ENCODE results near the gene HMGCLL1.

The HMGCLL1 gene

GRCh38 chr6:55567558-55567957 is 11.4 kb downstream of the HMGCLL1 start:
- Mint-ChIP-seq H3K36me3 (ENCODE audit: low read depth) (no peaks in the 10 kb centered on the region), H3K4me3 (no peak overlapping the region), H3K27me3 (ENCODE audit: low read depth, poor library complexity) (peaks cover 3% of the 10 kb centered on the region), H3K9me3 (peaks cover 4% of the 10 kb centered on the region), H3K27ac (no peak overlapping the region), H3K4me1 (peaks cover 16% of the 10 kb centered on the region)
- no peak for DNase-seq
- no peak for TF ChIP-seq CTCF (IDR thresholded peaks at IDR 0.05)

- no peak overlapping the region for H3K27ac Mint-ChIP-seq
- no peaks in the 10 kb centered on the region for H3K9me3 Mint-ChIP-seq
- H3K4me1 Mint-ChIP-seq = peaks cover 16% of the 10 kb centered on the region
- H3K4me3 Mint-ChIP-seq = no peak overlapping the region
- H3K27me3 Mint-ChIP-seq (ENCODE audit: low read depth, poor library complexity) = peaks cover 3% of the 10 kb centered on the region
- no peak for TF ChIP-seq CTCF (IDR thresholded peaks at IDR 0.05)
- no peak for DNase-seq
- no peaks in the 10 kb centered on the region for H3K36me3 Mint-ChIP-seq (ENCODE audit: low read depth)
Observed at GRCh38 chr6:55566036-55566710, 12.8 kb downstream of the HMGCLL1 start.

GRCh38 chr6:55562318-55562717 is 16.7 kb downstream of the HMGCLL1 start:
- H3K27ac Mint-ChIP-seq = no peak overlapping the region
- H3K9me3 Mint-ChIP-seq = no peaks in the 10 kb centered on the region
- H3K27me3 Mint-ChIP-seq (ENCODE audit: low read depth, poor library complexity) = no peaks in the 10 kb centered on the region
- peaks cover under 1% of the 10 kb centered on the region for H3K4me1 Mint-ChIP-seq
- H3K36me3 Mint-ChIP-seq (ENCODE audit: low read depth) = no peaks in the 10 kb centered on the region
- DNase-seq = no peak
- TF ChIP-seq CTCF (IDR thresholded peaks at IDR 0.05) = no peak
- H3K4me3 Mint-ChIP-seq = no peak overlapping the region

GRCh38 chr6:55560290-55560885 is 18.6 kb downstream of the HMGCLL1 start:
- TF ChIP-seq CTCF (IDR thresholded peaks at IDR 0.05) = no peak
- no peaks in the 10 kb centered on the region for H3K27me3 Mint-ChIP-seq (ENCODE audit: low read depth, poor library complexity)
- H3K4me3 Mint-ChIP-seq = no peak overlapping the region
- no peaks in the 10 kb centered on the region for H3K36me3 Mint-ChIP-seq (ENCODE audit: low read depth)
- DNase-seq = no peak
- H3K27ac Mint-ChIP-seq = no peak overlapping the region
- no peaks in the 10 kb centered on the region for H3K9me3 Mint-ChIP-seq
- H3K4me1 Mint-ChIP-seq = no peaks in the 10 kb centered on the region

GRCh38 chr6:55557146-55557545 is 21.8 kb downstream of the HMGCLL1 start:
- no peaks in the 10 kb centered on the region for H3K36me3 Mint-ChIP-seq (ENCODE audit: low read depth)
- H3K9me3 Mint-ChIP-seq = no peaks in the 10 kb centered on the region
- H3K27ac Mint-ChIP-seq = no peak overlapping the region
- H3K4me1 Mint-ChIP-seq = no peaks in the 10 kb centered on the region
- no peaks in the 10 kb centered on the region for H3K27me3 Mint-ChIP-seq (ENCODE audit: low read depth, poor library complexity)
- TF ChIP-seq CTCF (IDR thresholded peaks at IDR 0.05) = no peak
- no peak for DNase-seq
- H3K4me3 Mint-ChIP-seq = no peak overlapping the region

GRCh38 chr6:55545791-55546190 is 33.2 kb downstream of the HMGCLL1 start:
- no peaks in the 10 kb centered on the region for H3K9me3 Mint-ChIP-seq
- H3K27ac Mint-ChIP-seq = no peak overlapping the region
- no peak for TF ChIP-seq CTCF (IDR thresholded peaks at IDR 0.05)
- peaks cover 11% of the 10 kb centered on the region for H3K4me1 Mint-ChIP-seq
- no peak overlapping the region for H3K4me3 Mint-ChIP-seq
- peaks cover 5% of the 10 kb centered on the region for H3K27me3 Mint-ChIP-seq (ENCODE audit: low read depth, poor library complexity)
- DNase-seq = no peak
- H3K36me3 Mint-ChIP-seq (ENCODE audit: low read depth) = no peaks in the 10 kb centered on the region
